Measurements from ENCODE around the gene MYO16.

The MYO16 gene

DNA sequence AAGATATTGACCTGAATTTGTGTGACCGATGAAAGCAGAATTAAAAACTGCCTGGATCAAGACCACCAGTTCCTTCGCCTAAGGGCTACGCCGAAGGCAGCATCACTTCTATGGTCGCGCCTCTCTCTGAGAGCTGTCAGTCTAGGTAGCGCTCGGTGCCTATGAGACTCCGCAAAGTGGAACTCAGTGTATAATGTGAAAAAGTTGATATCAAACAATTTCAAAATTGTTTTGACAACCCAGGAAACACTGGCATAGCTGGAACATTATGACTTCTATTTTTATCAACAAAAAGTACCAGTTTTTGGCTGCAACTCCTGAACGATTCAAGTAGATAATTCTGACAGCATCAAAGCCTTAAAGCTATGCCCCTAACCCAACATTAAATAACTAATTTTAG is 223.6 kb downstream of the MYO16 start:
- H3K9ac ChIP-seq (ENCODE audit: low read depth in 1 of 2, low read length in 2 of 2) = no peak overlapping the region
- H3K4me1 ChIP-seq (ENCODE audit: control insufficient read depth in 2 of 2, insufficient read depth in 2 of 2, low read length in 2 of 2) = peaks cover 0 to 3% of the 10 kb centered on the region in 2 donors
- no peaks in the 10 kb centered on the region for H3K27me3 ChIP-seq (ENCODE audit: control insufficient read depth in 2 of 2, insufficient read depth in 2 of 2, low read length in 2 of 2)
- H3K27ac ChIP-seq (ENCODE audit: low read depth in 2 of 2, low read length in 2 of 2) = no peak overlapping the region
- H3K4me3 ChIP-seq (ENCODE audit: low read length in 2 of 2) = no peak overlapping the region
- H3K36me3 ChIP-seq (ENCODE audit: control insufficient read depth in 2 of 2, insufficient read depth in 2 of 2, low read length in 2 of 2) = no peaks in the 10 kb centered on the region
- H3K9me3 ChIP-seq (ENCODE audit: control insufficient read depth in 2 of 2, low read length in 2 of 2) = no peaks in the 10 kb centered on the region

DNA sequence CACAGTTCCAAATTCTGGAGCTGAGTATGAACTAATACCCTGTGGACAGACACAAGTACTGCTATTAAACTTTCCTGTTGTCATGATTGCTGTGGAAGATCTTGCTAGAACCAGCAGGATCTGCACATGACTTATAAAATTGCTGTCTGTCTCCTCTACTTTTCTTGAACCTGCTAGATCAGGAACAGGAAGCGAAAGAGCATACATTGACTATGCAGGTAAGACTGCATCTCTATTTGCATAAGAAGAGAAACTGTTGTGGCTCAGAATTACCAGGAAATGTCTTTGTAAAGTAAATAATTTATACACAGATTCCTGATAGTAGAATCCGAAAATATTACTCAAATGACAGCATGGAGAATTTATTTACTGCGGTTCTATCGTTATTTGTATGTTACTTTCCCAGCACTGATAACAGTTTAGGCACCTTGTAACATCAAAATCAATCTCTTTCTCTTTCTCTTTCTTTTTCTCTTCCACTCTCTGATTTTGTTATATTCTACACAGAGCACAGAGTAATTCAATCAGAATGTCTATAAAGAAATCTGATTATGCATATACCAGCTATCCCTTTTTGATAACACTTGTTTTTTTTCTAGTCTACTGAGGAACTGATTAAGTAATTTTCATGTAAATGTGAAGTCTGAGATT is 226.5 kb downstream of the MYO16 start:
- Histone ChIP-seq H3K9ac (ENCODE audit: low read depth in 1 of 2, low read length in 2 of 2) (no peak overlapping the region), H3K27ac (ENCODE audit: low read depth in 2 of 2, low read length in 2 of 2) (no peak overlapping the region), H3K9me3 (ENCODE audit: control insufficient read depth in 2 of 2, low read length in 2 of 2) (no peaks in the 10 kb centered on the region), H3K36me3 (ENCODE audit: control insufficient read depth in 2 of 2, insufficient read depth in 2 of 2, low read length in 2 of 2) (no peaks in the 10 kb centered on the region), H3K4me1 (ENCODE audit: control insufficient read depth in 2 of 2, insufficient read depth in 2 of 2, low read length in 2 of 2) (peaks cover 0 to 3% of the 10 kb centered on the region in 2 donors), H3K4me3 (ENCODE audit: low read length in 2 of 2) (no peak overlapping the region), H3K27me3 (ENCODE audit: control insufficient read depth in 2 of 2, insufficient read depth in 2 of 2, low read length in 2 of 2) (no peaks in the 10 kb centered on the region)

DNA sequence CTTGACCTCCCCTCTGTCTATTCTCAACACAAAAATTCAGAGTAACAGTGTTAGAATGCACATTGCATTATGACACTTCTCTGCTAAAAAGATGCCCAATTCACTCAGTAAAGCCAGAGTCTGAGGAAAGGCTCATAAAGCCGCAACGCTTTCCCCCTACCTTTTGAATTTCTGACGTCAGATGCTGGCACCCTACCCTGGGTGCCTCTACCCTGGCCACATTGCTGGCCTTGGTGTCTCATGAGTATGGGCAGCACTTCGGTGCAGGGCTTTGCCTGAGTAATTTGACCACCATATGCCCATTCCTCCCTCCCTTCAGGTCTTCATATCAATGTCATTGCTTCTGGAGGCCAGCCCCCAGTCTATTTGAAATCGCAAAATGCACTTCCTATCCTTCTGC is 229.3 kb downstream of the MYO16 start:
- no peak overlapping the region for H3K27ac ChIP-seq (ENCODE audit: low read depth in 2 of 2, low read length in 2 of 2)

DNA sequence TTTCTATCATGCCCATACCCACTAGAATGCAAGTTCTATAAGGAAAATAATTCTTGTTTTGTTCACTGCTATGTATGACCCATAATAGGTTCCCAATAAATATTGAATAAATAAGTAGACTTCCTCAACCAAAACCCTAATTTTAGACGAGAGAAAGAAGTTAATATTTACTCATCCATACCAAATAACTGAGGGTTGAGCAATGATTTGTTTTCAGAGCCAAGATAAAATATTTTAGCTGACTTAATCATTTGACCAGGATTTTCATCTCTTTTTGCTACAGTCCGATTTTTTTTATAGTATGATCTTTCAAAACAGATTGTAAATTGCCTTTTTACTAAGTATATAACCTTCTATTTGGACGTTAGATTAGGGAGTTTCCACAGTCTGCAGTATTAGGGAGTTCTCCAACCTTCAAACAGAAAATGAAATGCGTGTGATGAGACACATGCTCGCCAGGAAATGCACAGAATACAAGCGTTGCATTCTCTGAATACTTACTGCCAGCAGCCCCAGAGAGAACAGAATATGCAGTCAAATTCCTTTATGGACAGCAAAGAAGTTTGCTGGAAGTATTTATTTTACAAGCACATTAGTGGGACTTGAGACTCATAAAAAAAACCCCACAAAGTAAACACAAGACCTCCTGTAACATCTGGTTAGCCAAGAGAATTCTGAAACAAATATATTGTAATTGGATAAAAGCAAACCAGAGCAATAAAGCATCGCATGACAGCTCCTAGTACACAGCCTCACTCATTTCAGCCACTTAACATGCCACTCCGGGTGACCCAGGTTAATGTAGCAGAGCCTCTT is 230.0 kb downstream of the MYO16 start:
- Histone ChIP-seq H3K9ac (ENCODE audit: low read depth in 1 of 2, low read length in 2 of 2) (no peak overlapping the region), H3K36me3 (ENCODE audit: control insufficient read depth in 2 of 2, insufficient read depth in 2 of 2, low read length in 2 of 2) (no peaks in the 10 kb centered on the region), H3K4me3 (ENCODE audit: low read length in 2 of 2) (no peak overlapping the region), H3K27ac (ENCODE audit: low read depth in 2 of 2, low read length in 2 of 2) (no peak overlapping the region), H3K27me3 (ENCODE audit: control insufficient read depth in 2 of 2, insufficient read depth in 2 of 2, low read length in 2 of 2) (no peaks in the 10 kb centered on the region), H3K9me3 (ENCODE audit: control insufficient read depth in 2 of 2, low read length in 2 of 2) (no peaks in the 10 kb centered on the region), H3K4me1 (ENCODE audit: control insufficient read depth in 2 of 2, insufficient read depth in 2 of 2, low read length in 2 of 2) (peaks cover 0 to 3% of the 10 kb centered on the region in 2 donors)

More for the DNA sequence above, 229.3 kb downstream of the MYO16 start:
- Histone ChIP-seq H3K4me1 (ENCODE audit: control insufficient read depth in 2 of 2, insufficient read depth in 2 of 2, low read length in 2 of 2) (peaks cover 0 to 3% of the 10 kb centered on the region in 2 donors), H3K9ac (ENCODE audit: low read depth in 1 of 2, low read length in 2 of 2) (no peak overlapping the region), H3K4me3 (ENCODE audit: low read length in 2 of 2) (no peak overlapping the region), H3K9me3 (ENCODE audit: control insufficient read depth in 2 of 2, low read length in 2 of 2) (no peaks in the 10 kb centered on the region), H3K27me3 (ENCODE audit: control insufficient read depth in 2 of 2, insufficient read depth in 2 of 2, low read length in 2 of 2) (no peaks in the 10 kb centered on the region), H3K36me3 (ENCODE audit: control insufficient read depth in 2 of 2, insufficient read depth in 2 of 2, low read length in 2 of 2) (no peaks in the 10 kb centered on the region)

DNA sequence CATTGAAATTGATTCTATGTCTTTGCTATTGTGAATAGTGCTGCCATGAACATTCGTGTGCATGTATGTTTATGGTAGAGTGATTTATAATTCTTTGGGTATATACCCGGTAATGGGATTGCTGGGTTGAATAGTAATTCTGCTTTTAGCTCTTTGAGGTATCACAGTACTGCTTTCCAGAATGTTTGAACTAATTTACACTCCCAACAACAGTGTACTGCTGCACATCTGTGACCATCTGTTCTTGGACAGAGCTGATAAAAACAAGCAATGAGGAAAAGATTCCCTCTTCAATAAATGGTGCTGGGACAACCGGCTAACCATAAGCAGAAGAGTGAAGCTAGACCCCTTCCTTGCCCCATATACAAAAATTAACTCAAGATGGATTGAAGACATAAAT is 231.0 kb downstream of the MYO16 start:
- Histone ChIP-seq H3K9me3 (ENCODE audit: control insufficient read depth in 2 of 2, low read length in 2 of 2) (no peaks in the 10 kb centered on the region), H3K4me1 (ENCODE audit: control insufficient read depth in 2 of 2, insufficient read depth in 2 of 2, low read length in 2 of 2) (peaks cover 0 to 3% of the 10 kb centered on the region in 2 donors), H3K27ac (ENCODE audit: low read depth in 2 of 2, low read length in 2 of 2) (no peak overlapping the region), H3K36me3 (ENCODE audit: control insufficient read depth in 2 of 2, insufficient read depth in 2 of 2, low read length in 2 of 2) (no peaks in the 10 kb centered on the region), H3K4me3 (ENCODE audit: low read length in 2 of 2) (no peak overlapping the region), H3K9ac (ENCODE audit: low read depth in 1 of 2, low read length in 2 of 2) (no peak overlapping the region), H3K27me3 (ENCODE audit: control insufficient read depth in 2 of 2, insufficient read depth in 2 of 2, low read length in 2 of 2) (no peaks in the 10 kb centered on the region)

DNA sequence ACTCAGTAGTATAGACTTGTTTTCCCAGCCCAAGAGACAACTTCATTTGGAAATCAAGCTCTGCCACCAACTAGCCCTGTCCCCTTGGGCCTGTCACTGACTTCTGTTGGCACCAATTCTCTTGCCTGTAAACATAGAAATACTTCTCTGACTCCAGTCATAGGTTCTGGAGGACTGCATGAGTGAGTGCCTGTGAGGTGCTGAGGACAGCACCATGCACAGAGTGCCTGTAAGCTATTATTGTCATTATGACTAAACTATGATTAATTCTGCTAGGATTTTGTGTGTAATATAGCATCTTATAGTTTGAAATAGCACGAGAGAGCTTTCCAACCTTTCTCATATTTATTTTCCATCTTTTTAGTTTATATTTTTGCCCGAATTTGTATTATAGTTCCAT is 247.9 kb downstream of the MYO16 start:
- no peak overlapping the region for H3K27ac ChIP-seq (ENCODE audit: low read depth in 2 of 2, low read length in 2 of 2)
- H3K9ac ChIP-seq (ENCODE audit: low read depth in 1 of 2, low read length in 2 of 2) = no peak overlapping the region
- H3K36me3 ChIP-seq (ENCODE audit: control insufficient read depth in 2 of 2, insufficient read depth in 2 of 2, low read length in 2 of 2) = no peaks in the 10 kb centered on the region
- no peak overlapping the region for H3K4me3 ChIP-seq (ENCODE audit: low read length in 2 of 2)
- H3K4me1 ChIP-seq (ENCODE audit: control insufficient read depth in 2 of 2, insufficient read depth in 2 of 2, low read length in 2 of 2) = no peaks in the 10 kb centered on the region
- no peaks in the 10 kb centered on the region for H3K27me3 ChIP-seq (ENCODE audit: control insufficient read depth in 2 of 2, insufficient read depth in 2 of 2, low read length in 2 of 2)
- H3K9me3 ChIP-seq (ENCODE audit: control insufficient read depth in 2 of 2, low read length in 2 of 2) = no peaks in the 10 kb centered on the region

DNA sequence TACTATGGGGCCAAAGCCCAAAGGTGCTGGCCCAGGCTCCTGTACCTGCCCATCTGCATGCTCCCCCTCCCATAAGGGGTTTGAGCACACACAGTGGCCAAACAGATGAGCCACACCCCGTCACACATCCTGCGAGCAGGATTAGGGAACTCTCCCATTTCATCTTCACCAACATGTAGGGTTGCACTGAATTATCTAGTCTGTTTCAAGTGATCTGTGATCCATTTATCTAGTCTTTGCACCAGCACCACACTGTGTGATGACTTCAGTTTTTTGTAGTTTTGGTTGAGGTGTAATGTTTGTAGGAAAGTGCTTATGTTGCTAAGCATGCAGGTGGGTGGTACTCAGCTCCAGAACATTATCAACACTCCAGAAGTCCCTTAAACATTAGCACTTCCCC is 249.3 kb downstream of the MYO16 start:
- Histone ChIP-seq H3K27ac (ENCODE audit: low read depth in 2 of 2, low read length in 2 of 2) (no peak overlapping the region), H3K4me1 (ENCODE audit: control insufficient read depth in 2 of 2, insufficient read depth in 2 of 2, low read length in 2 of 2) (no peaks in the 10 kb centered on the region), H3K27me3 (ENCODE audit: control insufficient read depth in 2 of 2, insufficient read depth in 2 of 2, low read length in 2 of 2) (no peaks in the 10 kb centered on the region), H3K4me3 (ENCODE audit: low read length in 2 of 2) (no peak overlapping the region), H3K36me3 (ENCODE audit: control insufficient read depth in 2 of 2, insufficient read depth in 2 of 2, low read length in 2 of 2) (no peaks in the 10 kb centered on the region), H3K9ac (ENCODE audit: low read depth in 1 of 2, low read length in 2 of 2) (no peak overlapping the region), H3K9me3 (ENCODE audit: control insufficient read depth in 2 of 2, low read length in 2 of 2) (no peaks in the 10 kb centered on the region)

DNA sequence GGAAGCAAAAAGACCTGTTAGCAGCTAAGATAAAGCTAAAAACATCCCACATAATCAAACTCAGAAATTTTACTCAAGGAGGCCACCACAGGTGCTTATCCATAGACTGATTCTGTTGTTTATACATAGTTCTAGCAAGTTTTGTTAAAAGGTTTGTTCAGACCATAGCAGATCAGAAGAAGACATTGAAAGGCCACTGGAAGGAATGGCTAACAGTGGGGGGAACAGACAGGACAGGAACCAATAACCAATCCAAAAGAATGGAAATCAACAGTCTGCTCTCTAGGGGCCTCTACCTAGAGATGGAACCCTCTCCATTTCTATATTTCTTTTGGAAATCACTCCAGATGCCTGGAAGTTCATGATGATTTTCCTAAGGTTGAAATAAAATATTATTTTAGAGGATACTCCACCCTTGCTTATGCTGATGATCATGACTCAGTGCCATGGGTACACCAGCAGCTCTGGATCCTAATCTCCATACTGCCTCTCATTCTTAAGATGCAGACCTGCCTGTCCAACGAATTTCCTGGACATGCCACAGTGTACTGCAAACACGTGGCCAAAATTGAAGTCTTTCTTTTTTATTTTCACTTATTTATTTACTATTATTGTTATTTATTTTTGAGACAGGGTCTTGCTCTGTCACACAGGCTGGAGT is 260.0 kb downstream of the MYO16 start:
- Histone ChIP-seq H3K4me1 (ENCODE audit: control insufficient read depth in 2 of 2, insufficient read depth in 2 of 2, low read length in 2 of 2) (no peaks in the 10 kb centered on the region), H3K9ac (ENCODE audit: low read depth in 1 of 2, low read length in 2 of 2) (no peak overlapping the region), H3K4me3 (ENCODE audit: low read length in 2 of 2) (no peak overlapping the region), H3K27ac (ENCODE audit: low read depth in 2 of 2, low read length in 2 of 2) (no peak overlapping the region), H3K27me3 (ENCODE audit: control insufficient read depth in 2 of 2, insufficient read depth in 2 of 2, low read length in 2 of 2) (no peaks in the 10 kb centered on the region), H3K36me3 (ENCODE audit: control insufficient read depth in 2 of 2, insufficient read depth in 2 of 2, low read length in 2 of 2) (no peaks in the 10 kb centered on the region), H3K9me3 (ENCODE audit: control insufficient read depth in 2 of 2, low read length in 2 of 2) (no peaks in the 10 kb centered on the region)

DNA sequence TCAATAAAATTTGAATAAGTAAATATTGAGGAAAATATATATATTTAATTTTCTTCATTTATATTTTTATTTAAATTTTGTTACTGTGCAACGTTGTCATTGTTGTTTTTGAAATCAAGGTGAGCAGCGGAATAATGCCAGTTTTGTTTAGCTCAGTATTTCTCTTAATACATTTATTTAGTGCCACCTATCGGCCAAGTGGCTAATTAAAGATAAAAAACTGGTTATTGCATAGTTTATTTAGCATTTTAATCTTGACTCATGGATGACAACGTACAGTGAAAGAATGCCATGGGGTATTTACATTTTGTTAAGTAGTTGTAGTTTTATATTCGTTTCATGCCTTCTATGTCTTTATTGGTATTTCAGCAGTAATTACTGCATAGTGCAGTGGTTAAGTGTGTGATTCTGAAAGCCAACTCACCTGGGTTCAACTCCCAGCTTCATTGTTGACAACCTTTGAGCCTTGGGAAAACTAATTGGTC is 265.9 kb downstream of the MYO16 start:
- Histone ChIP-seq H3K4me3 (ENCODE audit: low read length in 2 of 2) (no peak overlapping the region), H3K4me1 (ENCODE audit: control insufficient read depth in 2 of 2, insufficient read depth in 2 of 2, low read length in 2 of 2) (no peaks in the 10 kb centered on the region), H3K27ac (ENCODE audit: low read depth in 2 of 2, low read length in 2 of 2) (no peak overlapping the region), H3K36me3 (ENCODE audit: control insufficient read depth in 2 of 2, insufficient read depth in 2 of 2, low read length in 2 of 2) (no peaks in the 10 kb centered on the region), H3K9me3 (ENCODE audit: control insufficient read depth in 2 of 2, low read length in 2 of 2) (no peaks in the 10 kb centered on the region), H3K27me3 (ENCODE audit: control insufficient read depth in 2 of 2, insufficient read depth in 2 of 2, low read length in 2 of 2) (no peaks in the 10 kb centered on the region), H3K9ac (ENCODE audit: low read depth in 1 of 2, low read length in 2 of 2) (no peak overlapping the region)

DNA sequence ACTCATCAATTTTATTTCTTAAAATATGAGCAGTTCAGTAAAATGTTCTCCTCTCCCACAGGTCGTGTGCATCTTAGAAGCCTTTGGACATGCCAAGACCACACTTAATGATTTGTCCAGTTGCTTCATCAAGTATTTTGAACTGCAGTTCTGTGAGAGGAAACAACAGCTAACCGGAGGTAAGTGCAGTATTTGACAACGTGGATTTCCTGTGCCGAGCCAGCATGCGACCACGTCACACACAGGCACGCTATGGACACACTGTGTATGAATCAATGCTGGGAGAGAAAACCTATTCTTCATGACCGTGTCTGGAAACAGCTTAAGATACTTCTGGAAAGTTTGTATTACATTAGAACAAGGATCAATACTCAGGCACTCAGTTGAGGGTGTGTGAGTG is 268.5 kb downstream of the MYO16 start:
- Histone ChIP-seq H3K27me3 (ENCODE audit: control insufficient read depth in 2 of 2, insufficient read depth in 2 of 2, low read length in 2 of 2) (no peaks in the 10 kb centered on the region), H3K9ac (ENCODE audit: low read depth in 1 of 2, low read length in 2 of 2) (no peak overlapping the region), H3K4me3 (ENCODE audit: low read length in 2 of 2) (no peak overlapping the region), H3K4me1 (ENCODE audit: control insufficient read depth in 2 of 2, insufficient read depth in 2 of 2, low read length in 2 of 2) (no peaks in the 10 kb centered on the region), H3K27ac (ENCODE audit: low read depth in 2 of 2, low read length in 2 of 2) (no peak overlapping the region), H3K9me3 (ENCODE audit: control insufficient read depth in 2 of 2, low read length in 2 of 2) (no peaks in the 10 kb centered on the region), H3K36me3 (ENCODE audit: control insufficient read depth in 2 of 2, insufficient read depth in 2 of 2, low read length in 2 of 2) (no peaks in the 10 kb centered on the region)

All from mucosa of rectum (tissue), 2 donors.